ENCODE data around the gene CRABP2.

CRABP2 gene

DNA sequence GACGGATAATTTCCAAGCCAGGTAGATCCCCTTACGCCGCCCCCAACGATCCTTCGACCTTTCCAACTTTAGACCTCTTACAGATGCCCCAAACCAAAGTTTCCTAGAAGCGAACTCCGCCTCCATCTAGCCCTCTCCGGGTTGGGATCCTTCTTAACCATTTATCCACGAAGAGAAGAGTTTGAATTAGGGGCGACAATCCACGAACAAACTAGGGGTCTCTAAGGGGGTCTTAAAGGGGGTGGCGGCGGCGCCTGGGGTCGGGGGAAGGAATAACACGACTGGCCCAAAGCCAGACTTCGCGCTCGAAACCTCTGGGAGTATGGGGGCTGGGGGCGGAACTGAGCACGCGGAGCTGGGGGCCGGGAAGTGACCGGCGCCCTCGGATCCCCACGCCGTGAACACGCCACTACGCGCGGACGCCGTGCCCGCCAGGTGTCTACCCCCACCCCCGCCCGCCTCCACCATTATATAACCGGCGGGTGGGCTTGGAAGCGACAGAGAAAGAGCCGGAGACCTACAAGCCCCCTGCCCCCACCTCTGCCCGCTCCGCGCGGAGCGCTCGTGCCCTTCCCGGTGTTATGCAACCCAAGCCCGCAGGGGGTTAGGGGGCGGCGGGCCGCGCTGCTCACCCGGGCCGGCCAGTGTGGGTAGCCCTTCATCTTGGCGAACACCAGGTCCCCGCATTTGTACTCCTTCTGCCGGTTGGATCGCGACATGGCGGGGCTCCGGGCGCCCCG, 45.5 kb upstream of the CRABP2 start:
- POLR2A ChIA-PET: interaction anchor here (1.4 to 2.2 kb wide), 3 partner anchors 10 to 22 kb away, joined by 5 to 15 read pairs (median 10); partner anchors contain the start of genes ISG20L2, METTL25B, MRPL24 and PRCC
- Histone ChIP-seq H3K27ac (ENCODE audit: insufficient read depth in 1 of 2, low read depth in 1 of 2, low read length in 2 of 2, poor library complexity in 1 of 2, severe bottlenecking in 2 of 2) (peak overlapping the region; percentile 77 to 93), H3K4me3 (ENCODE audit: control insufficient read depth in 1 of 7, extremely low read depth in 1 of 7, insufficient read depth in 4 of 7, low read depth in 2 of 7, low read length in 6 of 7) (peak overlapping the region; percentile 84 to 100 (median 90)), H3K9me3 (ENCODE audit: control extremely low read depth in 1 of 5, control insufficient read depth in 4 of 5, insufficient read depth in 2 of 5, low read depth in 1 of 5, low read length in 4 of 5) (no peaks in the 10 kb centered on the region), H3K27me3 (replicated peaks in 2 of 5; ENCODE audit: control insufficient read depth in 4 of 5, insufficient read depth in 5 of 5, low read length in 4 of 5) (no peaks in the 10 kb centered on the region), H3K36me3 (ENCODE audit: control insufficient read depth in 4 of 4, insufficient read depth in 4 of 4, low read length in 3 of 4) (peaks cover 0 to 27% (median 1%) of the 10 kb centered on the region in 4 experiments), H3K4me1 (ENCODE audit: control extremely low read depth in 1 of 4, control insufficient read depth in 4 of 4, insufficient read depth in 4 of 4, low read length in 3 of 4) (peaks cover 30 to 67% (median 61%) of the 10 kb centered on the region in 4 experiments)
- under 1% methylated on average over 54 of the region's 64 CpGs for WGBS (ENCODE audit: insufficient coverage)
- DNase-seq: peak in 2 of 3 donors; percentile 60 to 67
- CTCF ChIA-PET: interaction anchor here (1.2 to 3.6 kb wide), 4 partner anchors 10 to 46 kb away, joined by 3 to 32 read pairs (median 4); partner anchors contain the start of genes ISG20L2, METTL25B and MRPL24

DNA sequence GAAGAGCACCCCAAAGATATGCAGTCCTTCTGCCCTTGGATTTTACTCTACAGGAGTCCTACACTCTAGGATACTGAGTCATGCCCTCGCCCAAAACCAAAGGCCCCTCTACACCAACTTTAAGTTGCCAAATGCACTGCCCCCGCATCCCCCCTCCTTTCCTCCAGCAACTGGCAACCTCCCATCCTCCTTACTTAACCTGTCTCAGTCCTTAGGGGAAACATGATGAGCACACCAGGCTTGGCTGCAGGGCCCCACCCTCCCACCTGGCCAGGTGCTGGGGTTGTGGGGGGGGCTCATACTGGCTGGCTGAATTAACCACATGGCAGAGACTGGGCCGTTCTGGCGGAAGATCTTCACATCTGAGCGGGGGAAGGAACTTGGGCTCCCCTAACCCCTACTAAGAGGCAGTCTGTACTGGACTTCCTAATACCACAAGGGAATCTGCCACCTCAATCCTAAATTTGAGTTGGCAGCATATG, 44.8 kb upstream of the CRABP2 start:
- H3K9me3 ChIP-seq (ENCODE audit: control extremely low read depth in 1 of 5, control insufficient read depth in 4 of 5, insufficient read depth in 2 of 5, low read depth in 1 of 5, low read length in 4 of 5): no peaks in the 10 kb centered on the region
- H3K36me3 ChIP-seq (ENCODE audit: control insufficient read depth in 4 of 4, insufficient read depth in 4 of 4, low read length in 3 of 4): peaks cover 0 to 34% (median 1%) of the 10 kb centered on the region in 4 experiments
- 0% methylated on average over 5 of the region's 5 CpGs for WGBS (ENCODE audit: insufficient coverage)
- DNase-seq: peak in 1 of 3 donors; percentile 34
- peaks cover 35 to 69% (median 63%) of the 10 kb centered on the region in 4 experiments for H3K4me1 ChIP-seq (ENCODE audit: control extremely low read depth in 1 of 4, control insufficient read depth in 4 of 4, insufficient read depth in 4 of 4, low read length in 3 of 4)
- H3K27me3 ChIP-seq (replicated peaks in 2 of 5; ENCODE audit: control insufficient read depth in 4 of 5, insufficient read depth in 5 of 5, low read length in 4 of 5): no peaks in the 10 kb centered on the region
- peak overlapping the region; percentile 77 to 93 for H3K27ac ChIP-seq (ENCODE audit: insufficient read depth in 1 of 2, low read depth in 1 of 2, low read length in 2 of 2, poor library complexity in 1 of 2, severe bottlenecking in 2 of 2)
- H3K4me3 ChIP-seq (ENCODE audit: control insufficient read depth in 1 of 7, extremely low read depth in 1 of 7, insufficient read depth in 4 of 7, low read depth in 2 of 7, low read length in 6 of 7): peak overlapping the region; percentile 84 to 100 (median 90)
- ChIA-PET CTCF (interaction anchor here (1.4 to 3.6 kb wide), 2 partner anchors 23 to 46 kb away, joined by 3 to 32 read pairs; partner anchors contain the start of genes ISG20L2 and METTL25B), POLR2A (no interaction called here)

- Histone ChIP-seq H3K27me3 (replicated peaks in 2 of 5; ENCODE audit: control insufficient read depth in 4 of 5, insufficient read depth in 5 of 5, low read length in 4 of 5) (no peaks in the 10 kb centered on the region), H3K4me1 (ENCODE audit: control extremely low read depth in 1 of 4, control insufficient read depth in 4 of 4, insufficient read depth in 4 of 4, low read length in 3 of 4) (peaks cover 35 to 74% (median 70%) of the 10 kb centered on the region in 4 experiments), H3K36me3 (ENCODE audit: control insufficient read depth in 4 of 4, insufficient read depth in 4 of 4, low read length in 3 of 4) (peaks cover 0 to 40% (median 1%) of the 10 kb centered on the region in 4 experiments), H3K4me3 (ENCODE audit: control insufficient read depth in 1 of 7, extremely low read depth in 1 of 7, insufficient read depth in 4 of 7, low read depth in 2 of 7, low read length in 6 of 7) (peak overlapping the region; percentile 31 to 100 (median 90)), H3K27ac (ENCODE audit: insufficient read depth in 1 of 2, low read depth in 1 of 2, low read length in 2 of 2, poor library complexity in 1 of 2, severe bottlenecking in 2 of 2) (peak overlapping the region; percentile 77 to 93), H3K9me3 (ENCODE audit: control extremely low read depth in 1 of 5, control insufficient read depth in 4 of 5, insufficient read depth in 2 of 5, low read depth in 1 of 5, low read length in 4 of 5) (no peaks in the 10 kb centered on the region)
- DNase-seq: no peak
- POLR2A ChIA-PET: no interaction called here
- CTCF ChIA-PET: interaction anchor here (1.4 kb wide), 1 partner anchor 47 kb away, joined by 3 read pairs; no protein-coding TSS in a partner anchor
- 39% methylated on average over 6 of the region's 8 CpGs for WGBS (ENCODE audit: insufficient coverage)
These were observed 44.2 kb upstream of the CRABP2 start for GRCh38 chr1:156749419-156750118.

- H3K27ac ChIP-seq (ENCODE audit: insufficient read depth in 1 of 2, low read depth in 1 of 2, low read length in 2 of 2, poor library complexity in 1 of 2, severe bottlenecking in 2 of 2): peak overlapping the region; percentile 77 to 93
- H3K27me3 ChIP-seq (replicated peaks in 2 of 5; ENCODE audit: control insufficient read depth in 4 of 5, insufficient read depth in 5 of 5, low read length in 4 of 5): no peaks in the 10 kb centered on the region
- H3K9me3 ChIP-seq (ENCODE audit: control extremely low read depth in 1 of 5, control insufficient read depth in 4 of 5, insufficient read depth in 2 of 5, low read depth in 1 of 5, low read length in 4 of 5): no peaks in the 10 kb centered on the region
- DNase-seq: peak in 1 of 3 donors; percentile 20
- POLR2A ChIA-PET: no interaction called here
- H3K4me3 ChIP-seq (ENCODE audit: control insufficient read depth in 1 of 7, extremely low read depth in 1 of 7, insufficient read depth in 4 of 7, low read depth in 2 of 7, low read length in 6 of 7): peak overlapping the region; percentile 8 to 100 (median 90)
- 3% methylated on average over 8 of the region's 9 CpGs for WGBS (ENCODE audit: insufficient coverage)
- CTCF ChIA-PET: interaction anchor here (1.6 to 1.9 kb wide), 2 partner anchors 23 to 60 kb away, joined by 4 to 11 read pairs; no protein-coding TSS in a partner anchor
- peaks cover 0 to 43% (median 3%) of the 10 kb centered on the region in 4 experiments for H3K36me3 ChIP-seq (ENCODE audit: control insufficient read depth in 4 of 4, insufficient read depth in 4 of 4, low read length in 3 of 4)
- H3K4me1 ChIP-seq (ENCODE audit: control extremely low read depth in 1 of 4, control insufficient read depth in 4 of 4, insufficient read depth in 4 of 4, low read length in 3 of 4): peaks cover 35 to 81% (median 75%) of the 10 kb centered on the region in 4 experiments
These were observed 43.5 kb upstream of the CRABP2 start for GRCh38 chr1:156748670-156749418.

DNA sequence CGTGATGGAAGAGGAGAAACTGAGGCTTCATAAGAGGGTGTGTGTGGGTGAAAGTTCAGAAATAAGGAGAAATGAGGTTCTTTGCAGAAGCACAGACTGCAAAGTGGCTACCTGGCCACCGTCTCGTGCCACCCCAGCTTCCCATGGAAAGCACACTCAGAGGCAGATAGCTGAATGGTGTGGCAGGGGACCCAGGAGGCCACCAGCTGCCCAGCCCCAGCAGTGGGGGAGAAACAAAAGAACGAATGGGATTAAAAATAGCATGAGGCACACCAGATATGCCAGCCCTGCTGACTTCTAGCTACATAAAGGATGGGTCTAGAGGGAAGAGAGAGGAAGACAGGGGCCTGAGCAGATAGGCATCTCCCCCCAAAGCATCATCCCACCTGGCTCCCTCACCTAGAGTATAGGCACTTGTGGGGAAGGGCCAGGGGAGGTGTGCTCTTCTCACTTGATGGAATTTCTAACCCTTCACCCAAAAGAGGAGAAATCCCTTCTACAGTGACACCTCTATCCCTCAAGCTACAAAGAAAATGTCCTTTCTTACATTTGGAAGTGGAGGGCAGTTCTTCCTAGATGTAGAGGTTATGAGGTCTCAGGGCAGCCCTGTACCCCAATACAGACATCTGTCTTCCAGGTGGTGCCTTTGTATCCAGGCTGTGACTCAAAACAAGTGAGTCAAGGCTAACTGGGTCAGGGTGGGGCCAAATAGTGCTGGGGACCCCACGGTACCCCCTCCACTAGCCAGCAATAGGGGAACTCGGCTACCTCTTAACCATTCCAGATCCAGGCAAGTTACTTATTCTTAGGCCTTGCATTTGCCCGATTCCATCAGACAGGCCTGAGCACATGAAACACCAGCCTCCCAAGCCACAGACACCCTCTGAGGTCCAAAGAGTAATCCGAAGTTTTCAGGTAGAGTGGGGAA, 42.6 kb upstream of the CRABP2 start:
- H3K4me1 ChIP-seq (ENCODE audit: control extremely low read depth in 1 of 4, control insufficient read depth in 4 of 4, insufficient read depth in 4 of 4, low read length in 3 of 4): peaks cover 35 to 80% (median 75%) of the 10 kb centered on the region in 4 experiments
- POLR2A ChIA-PET: interaction anchor here (0.5 to 1.2 kb wide), 2 partner anchors 20 to 113 kb away, joined by 4 read pairs; partner anchors contain the start of genes ISG20L2 and METTL25B
- no peaks in the 10 kb centered on the region for H3K27me3 ChIP-seq (replicated peaks in 2 of 5; ENCODE audit: control insufficient read depth in 4 of 5, insufficient read depth in 5 of 5, low read length in 4 of 5)
- peak overlapping the region; percentile 34 to 100 (median 90) for H3K4me3 ChIP-seq (ENCODE audit: control insufficient read depth in 1 of 7, extremely low read depth in 1 of 7, insufficient read depth in 4 of 7, low read depth in 2 of 7, low read length in 6 of 7)
- no peak for DNase-seq
- H3K27ac ChIP-seq (ENCODE audit: insufficient read depth in 1 of 2, low read depth in 1 of 2, low read length in 2 of 2, poor library complexity in 1 of 2, severe bottlenecking in 2 of 2): peak overlapping the region; percentile 77 to 93
- CTCF ChIA-PET: interaction anchor here (1.0 to 1.9 kb wide), 7 partner anchors 16 to 59 kb away, joined by 3 to 11 read pairs (median 3); partner anchors contain the start of genes ISG20L2, METTL25B and PRCC
- no peaks in the 10 kb centered on the region for H3K9me3 ChIP-seq (ENCODE audit: control extremely low read depth in 1 of 5, control insufficient read depth in 4 of 5, insufficient read depth in 2 of 5, low read depth in 1 of 5, low read length in 4 of 5)
- peaks cover 0 to 51% (median 9%) of the 10 kb centered on the region in 4 experiments for H3K36me3 ChIP-seq (ENCODE audit: control insufficient read depth in 4 of 4, insufficient read depth in 4 of 4, low read length in 3 of 4)
- 12% methylated on average over 6 of the region's 8 CpGs for WGBS (ENCODE audit: insufficient coverage)
